Psoas muscle (tissue), 8 donors: ENCODE data around the gene SLF2. TPM values are rescaled to one million over a fixed set of nuclear protein-coding genes. Genes with fewer than 3 reads are reported as not detected.

ENCODE experiments used
- ATAC-seq, 4 donors: fragments of 200-7000 bp; cut with Tn5 transposase; one replicate each; pipeline ENCODE4 v1.9.1; 2020; ENCODE audit warnings: moderate library complexity in 3 of 4, mild to moderate bottlenecking in 2 of 4
- DNase-seq, 2 donors: peaks; one replicate each; pipeline ENCODE4 v3.0.0-alpha.2; 2020
- H3K27ac ChIP-seq: fragments of 200-600 bp; one replicate; pipeline ENCODE4 v1.8.0; 2022
- H3K27me3 ChIP-seq, 3 donors: fragments of 200-600 bp in 1 of 3; one replicate each; pipeline versions ENCODE4 v1.6.1 to v1.8.0; 2013 to 2022; ENCODE audit warnings: low read length in 2 of 3, mild to moderate bottlenecking in 2 of 3, moderate library complexity in 1 of 3; ENCODE audit not compliant: insufficient read depth in 3 of 3
- H3K36me3 ChIP-seq, 2 donors: fragments of 200-600 bp in 1 of 2; one replicate each; pipeline versions ENCODE4 v1.6.1 to v1.8.0; 2013 to 2022; ENCODE audit warnings: low read depth in 1 of 2, mild to moderate bottlenecking in 1 of 2, moderate library complexity in 1 of 2; ENCODE audit not compliant: insufficient read depth in 1 of 2
- H3K4me1 ChIP-seq: fragments of 200-600 bp; one replicate; pipeline ENCODE4 v1.8.0; 2022
- H3K4me3 ChIP-seq: fragments of 200-600 bp; one replicate; pipeline ENCODE4 v1.8.0; 2022; ENCODE audit warnings: mild to moderate bottlenecking
- H3K9me3 ChIP-seq: fragments of 200-600 bp; one replicate; pipeline ENCODE4 v1.8.0; 2022
- CTCF ChIP-seq: fragments of 200-600 bp; IDR thresholded peaks from one replicate; pipeline ENCODE4 v1.8.0; 2022; ENCODE audit warnings: antibody characterized with exemption
- WGBS, 3 donors: extraction: QIAGEN DNeasy Blood & Tissue Kit; methylation state at CpG; one replicate each; pipeline versions ENCODE4 v1.1.6 to v1.1.7; 2013; 5-methylcytosine and 5-hydroxymethylcytosine counted together
- intact Hi-C, 2 donors: fragments of 100-400 bp; cut with DNase I; formaldehyde crosslinking; loops; one replicate each; pipeline versions ENCODE4 v1.11.0 to v1.14.2; 2022
- polyA plus RNA-seq, 3 donors: library from polyadenylated mRNA; stranded (reverse); fragments of 200-250 nt; gene quantifications; one replicate each; pipeline ENCODE4 v1.2.3, GENCODE V29; 2013
- total RNA-seq, 4 donors: library from RNA; stranded (reverse); fragmentation: NEBNext Ultra II Directional in 2 of 4; extraction: Animal tissue kit (Norgen Biotek cat#: 25700) in 2 of 4; gene quantifications; one replicate each; pipeline versions ENCODE4 v1.2.1 to v1.2.4, GENCODE V29; 2021 to 2023
- donor health status: healthy with polysubstance abuse.
- donor health status: DM: no; HTN: no; CAD: no; lungs with moderate emphysema.
- donor health status: Bipolar disorder and iron deficiency.
- donor health status: healthy.
- donor health status: DM: yes; HTN: yes; CAD: no.
- donor health status: DM: no; HTN: no; CAD: no.
- donor health status: DM: no; HTN: no; CAD: no.
- donor health status: DM: yes; HTN: yes; CAD: no.

SLF2 gene
- total and polyA plus RNA-seq, 7 donors = 8.0 to 26.9 (median 20.1) TPM

GRCh38 chr10:100878291-100878910, 34.4 kb upstream of the SLF2 start:
- Histone ChIP-seq H3K27ac (no peak overlapping the region), H3K36me3 (no peaks in the 10 kb centered on the region), H3K4me3 (no peak overlapping the region), H3K4me1 (no peaks in the 10 kb centered on the region), H3K9me3 (no peaks in the 10 kb centered on the region), H3K27me3 (peaks cover 0 to 27% (median 2%) of the 10 kb centered on the region in 3 donors)
- DNase-seq (peak in 1 of 2 donors; percentile 34), ATAC-seq (peak; percentile 65 to 82 (median 77))
- 7 to 13% (median 13%) methylated on average over 5 of the region's 5 CpGs for WGBS, 3 donors
- intact Hi-C loops = loop anchor here (5.0 to 10.0 kb wide), 5 partner anchors 206 to 544 kb away; partner anchors contain the start of gene PKD2L1 (in 1 of the 2)
- peak; percentile 53 for TF ChIP-seq CTCF

DNA sequence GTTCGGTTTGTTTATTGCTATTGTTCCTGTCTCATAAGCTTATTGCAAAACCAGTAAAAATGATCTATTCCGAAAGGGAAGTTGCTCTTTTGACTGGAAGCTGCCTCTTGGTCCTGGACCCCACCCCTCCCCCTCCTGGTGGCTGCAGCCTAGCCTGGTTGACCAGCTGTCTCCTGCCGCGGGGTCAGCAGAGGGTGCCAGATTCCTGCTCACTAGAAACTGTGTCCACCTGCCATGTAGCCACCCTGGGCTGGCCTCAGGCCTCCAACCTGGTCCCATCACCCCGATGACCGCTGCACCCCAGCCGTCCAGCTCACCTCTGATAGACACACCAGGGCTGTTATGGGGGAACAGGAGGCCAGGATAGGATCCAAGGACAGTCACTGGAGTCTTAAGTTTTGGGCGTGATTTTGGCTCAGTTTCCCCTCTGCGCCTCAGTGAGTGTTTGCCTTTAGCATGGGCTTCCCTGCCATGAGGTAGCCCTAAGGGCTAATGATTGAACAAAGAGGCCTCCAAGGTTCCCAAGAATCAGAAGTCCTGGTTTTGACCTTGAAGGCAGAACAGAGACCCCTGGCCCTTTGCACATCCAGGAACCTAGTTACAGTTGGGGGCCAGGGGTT, 32.9 kb upstream of the SLF2 start:
- Histone ChIP-seq H3K27ac (no peak overlapping the region), H3K4me3 (no peak overlapping the region), H3K4me1 (no peaks in the 10 kb centered on the region), H3K27me3 (peaks cover 0 to 16% (median 2%) of the 10 kb centered on the region in 3 donors), H3K9me3 (no peaks in the 10 kb centered on the region), H3K36me3 (no peaks in the 10 kb centered on the region)
- no peak for TF ChIP-seq CTCF
- intact Hi-C loops = loop anchor here (5.0 to 10.0 kb wide), 5 partner anchors 208 to 545 kb away; partner anchors contain the start of gene PKD2L1 (in 1 of the 2)
- ATAC-seq = no peak
- no peak for DNase-seq
- 47 to 66% (median 50%) methylated on average over 9 of the region's 9 CpGs for WGBS, 3 donors

GRCh38 chr10:100881556-100882213, 31.1 kb upstream of the SLF2 start:
- intact Hi-C loops = no loop called here
- Histone ChIP-seq H3K27me3 (peaks cover 0 to 13% (median under 1%) of the 10 kb centered on the region in 3 donors), H3K36me3 (no peaks in the 10 kb centered on the region), H3K4me1 (no peaks in the 10 kb centered on the region), H3K4me3 (no peak overlapping the region), H3K9me3 (no peaks in the 10 kb centered on the region), H3K27ac (no peak overlapping the region)
- no peak for ATAC-seq
- no peak for TF ChIP-seq CTCF
- WGBS, 3 donors = 63 to 70% (median 68%) methylated on average over 5 of the region's 5 CpGs
- no peak for DNase-seq

- intact Hi-C loops = no loop called here
- Histone ChIP-seq H3K36me3 (no peaks in the 10 kb centered on the region), H3K4me3 (no peak overlapping the region), H3K27me3 (peaks cover 0 to 13% (median 0%) of the 10 kb centered on the region in 3 donors), H3K9me3 (no peaks in the 10 kb centered on the region), H3K4me1 (no peaks in the 10 kb centered on the region), H3K27ac (no peak overlapping the region)
- ATAC-seq (no peak), DNase-seq (no peak)
- no peak for TF ChIP-seq CTCF
- 53 to 67% (median 55%) methylated on average over 8 of the region's 8 CpGs for WGBS, 3 donors
Observed at GRCh38 chr10:100882252-100882651, 30.5 kb upstream of the SLF2 start.
